GM12865 (cell line): ENCODE data around the gene AP2A1.
"Not testable (repeated sequence)": the region's sequence is repeated elsewhere in the genome, so short reads cannot be mapped to it uniquely, and the experiment has no call there.

Experiments used
- DNase-seq: peaks from one replicate; pipeline ENCODE4 v3.0.0; 2010; ENCODE audit warnings: low read depth
- H3K4me3 ChIP-seq: 2 replicates; pipeline ENCODE4 v1.5.1; 2011; ENCODE audit warnings: mild to moderate bottlenecking, low read depth, low read length, control low read depth
- CTCF ChIP-seq: IDR thresholded peaks from 2 replicates; pipeline ENCODE4 v1.5.1; 2011; ENCODE audit warnings: low read length, control low read depth, low read depth, inconsistent platforms; ENCODE audit not compliant: insufficient read depth; ENCODE audit errors: missing control alignments

Gene AP2A1

GRCh38 chr19:49766930-49767299 lies at the start of gene AP2A1:
TSS of gene AP2A1 (plus strand) at chr19:49767001. CDS start at chr19:49767134, 133 bp downstream.
- TF ChIP-seq CTCF = no peak
- DNase-seq = no peak
- H3K4me3 ChIP-seq = peak within 1 kb of the TSS; percentile 98

DNA sequence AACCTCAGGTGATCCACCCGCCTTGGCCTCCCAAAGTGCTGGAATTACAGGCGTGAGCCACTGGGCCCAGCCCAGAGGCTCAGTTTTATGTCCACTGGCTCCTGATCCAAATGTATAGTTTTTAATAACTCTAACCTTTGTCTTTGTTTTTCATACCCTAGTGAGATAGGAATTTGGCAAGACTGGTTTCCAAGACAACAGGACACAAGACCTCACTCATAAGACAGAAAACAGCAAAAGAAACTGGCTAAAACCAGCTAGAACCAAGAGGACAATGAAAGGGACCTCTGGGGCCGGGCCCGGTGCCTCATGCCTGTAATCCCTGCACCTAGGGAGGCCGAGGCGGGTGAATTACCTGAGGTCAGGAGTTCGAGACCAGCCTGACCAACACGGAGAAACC lies 48.3 kb upstream of the AP2A1 start:
- DNase-seq = no peak
- no peak overlapping the region for H3K4me3 ChIP-seq
- TF ChIP-seq CTCF = no peak

DNA sequence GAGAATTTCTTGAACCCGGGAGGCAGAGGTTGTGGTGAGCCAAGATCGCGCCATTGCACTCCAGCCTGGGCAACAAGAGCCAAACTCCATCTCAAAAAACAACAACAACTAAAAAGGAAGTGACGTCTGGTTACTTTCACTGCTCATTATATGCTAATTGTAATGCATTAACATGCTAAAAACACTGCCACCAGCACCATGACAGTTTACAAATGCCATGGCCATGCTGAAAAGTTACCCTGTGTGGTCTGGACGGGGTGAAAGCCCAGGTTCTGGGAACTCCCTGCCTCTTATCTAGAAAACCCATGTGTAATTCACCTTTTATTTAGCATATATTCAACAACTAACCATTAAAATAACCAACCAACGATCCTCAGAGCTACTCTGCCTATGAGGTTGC lies 47.8 kb upstream of the AP2A1 start:
- no peak for DNase-seq
- no peak for TF ChIP-seq CTCF
- H3K4me3 ChIP-seq = no peak overlapping the region

DNA sequence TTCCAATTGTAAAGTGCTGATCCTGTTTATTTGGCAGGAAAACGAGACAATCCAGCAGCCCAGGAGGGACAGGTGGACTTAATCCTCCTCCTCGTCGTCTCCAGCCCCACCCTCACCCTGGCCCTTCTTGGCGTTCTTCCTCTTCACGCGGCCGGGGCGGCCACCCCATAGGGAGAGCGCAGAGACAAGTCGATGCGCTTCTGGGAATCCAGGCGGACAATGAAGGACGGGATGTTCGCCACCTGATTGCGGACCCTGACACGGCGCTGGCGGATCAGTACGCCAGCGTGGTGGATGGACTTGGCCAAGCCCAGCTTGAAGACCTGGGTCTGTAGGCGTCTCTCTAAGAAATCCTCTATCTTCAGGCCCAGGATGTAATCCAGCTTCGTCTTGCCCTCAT lies 47.4 kb upstream of the AP2A1 start:
- H3K4me3 ChIP-seq, DNase-seq: not testable (repeated sequence)

DNA sequence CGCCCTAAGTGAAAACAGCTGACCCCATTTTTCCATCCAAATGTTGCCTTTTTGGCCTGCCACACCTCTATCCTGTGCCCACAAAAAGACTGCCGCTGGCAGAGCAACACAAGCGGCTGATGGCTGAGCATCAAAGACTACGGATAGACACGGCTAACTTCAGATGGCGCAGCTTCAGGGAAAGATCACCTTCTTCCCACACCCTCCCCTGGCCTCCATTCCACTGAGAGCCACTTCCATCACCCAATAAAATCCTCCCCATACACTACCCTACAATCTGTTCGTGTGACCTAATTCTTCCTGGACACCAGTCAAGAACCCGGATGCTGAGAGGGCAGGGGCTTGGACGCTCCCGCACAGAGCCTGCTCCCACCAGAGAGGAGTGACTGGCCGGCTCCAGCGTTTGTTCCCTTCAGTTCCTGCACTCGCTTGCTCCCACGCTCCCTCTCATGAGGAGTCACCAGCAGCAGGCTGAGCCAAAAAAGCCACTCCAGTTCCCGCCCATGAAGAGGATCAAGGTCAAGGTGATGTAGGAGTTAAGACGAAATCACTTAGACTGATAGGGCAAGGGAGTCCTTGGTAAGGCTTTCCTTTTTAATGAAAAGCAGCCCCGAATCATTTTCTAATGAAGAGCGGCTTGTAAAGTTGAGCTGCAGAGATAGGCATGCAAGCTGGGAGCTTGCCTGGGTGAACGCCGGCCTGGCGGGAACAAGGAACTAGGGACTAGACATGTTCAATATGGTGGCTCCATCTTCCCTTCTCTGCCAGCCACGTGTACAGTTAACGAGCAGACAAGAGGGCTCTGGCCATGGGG lies 39.4 kb upstream of the AP2A1 start:
- TF ChIP-seq CTCF = no peak
- H3K4me3 ChIP-seq = no peak overlapping the region
- no peak for DNase-seq

DNA sequence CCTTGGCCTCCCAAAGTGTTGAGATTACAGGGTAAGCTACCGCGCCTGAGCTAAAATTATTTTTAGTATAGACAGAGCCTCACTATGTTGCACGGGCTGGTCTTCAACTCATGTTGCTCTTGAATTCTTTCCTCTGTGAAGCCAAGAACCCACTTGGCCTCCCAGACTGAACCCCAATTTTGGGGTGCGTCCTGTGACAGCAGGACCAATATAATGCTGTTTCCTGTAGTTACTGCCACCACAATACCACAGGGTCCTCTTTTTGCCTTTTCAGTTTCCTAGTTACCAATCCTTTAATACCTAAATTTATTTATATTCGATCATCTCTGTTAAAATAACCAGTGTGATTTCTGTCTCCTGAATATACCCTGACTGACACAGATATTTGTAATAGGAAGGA lies 36.6 kb upstream of the AP2A1 start:
- no peak for DNase-seq
- no peak for TF ChIP-seq CTCF

GRCh38 chr19:49738268-49738667 lies 28.5 kb upstream of the AP2A1 start:
- no peak overlapping the region for H3K4me3 ChIP-seq
- peak; percentile 23 for DNase-seq
- TF ChIP-seq CTCF = no peak

More for the DNA sequence above, 36.6 kb upstream of the AP2A1 start:
- H3K4me3 ChIP-seq = no peak overlapping the region
